Body of pancreas (tissue), 4 donors: ENCODE results near the gene R3HDM2. TPM values are rescaled to one million over a fixed set of nuclear protein-coding genes. Genes with fewer than 3 reads are reported as not detected.

ENCODE experiments used
- ATAC-seq: fragments of 150-250 bp; one replicate; pipeline ENCODE4 v1.9.1; 2016
- DNase-seq, 4 donors: peaks; one replicate each; pipeline ENCODE4 v3.0.0-alpha.2; 2019
- H3K27ac ChIP-seq, 4 donors: fragments of 200-600 bp; sonication (generic); 1 replicate in 3 of 4; 2 replicates in 1 of 4; pipeline versions ENCODE4 v1.5.1 to v1.6.1; 2016 to 2019; ENCODE audit warnings: mild to moderate bottlenecking in 1 of 4, mixed read lengths in 1 of 4, moderate library complexity in 1 of 4
- H3K27me3 ChIP-seq, 2 donors: fragments of 200-600 bp; sonication (generic); one replicate each; pipeline ENCODE4 v1.6.0; 2016; ENCODE audit warnings: mild to moderate bottlenecking in 1 of 2
- H3K36me3 ChIP-seq, 2 donors: fragments of 200-600 bp; sonication (generic); replicated peaks in 1 of 2; 2 replicates each; pipeline ENCODE4 v1.5.1; 2016; ENCODE audit warnings: low read depth in 2 of 2; ENCODE audit not compliant: insufficient read depth in 1 of 2
- H3K4me1 ChIP-seq: fragments of 200-600 bp; sonication (generic); one replicate; pipeline ENCODE4 v1.6.0; 2016
- H3K4me3 ChIP-seq, 2 donors: fragments of 200-600 bp; sonication (generic); 1 replicate in 1 of 2; 2 replicates in 1 of 2; pipeline ENCODE4 v1.5.1; 2016 to 2019
- H3K9me3 ChIP-seq, 3 donors: fragments of 200-600 bp; sonication (generic); 1 replicate in 2 of 3; 2 replicates in 1 of 3; pipeline ENCODE4 v1.5.1; 2016
- CTCF ChIP-seq, 7 experiments: fragments of 450-650 bp in 4 of 7; fragments of 200-600 bp in 3 of 7; sonication (generic) in 3 of 7; IDR thresholded peaks; one replicate each; pipeline ENCODE4 v1.5.1; 2016 to 2019; ENCODE audit warnings: antibody characterized with exemption in 7 of 7
- POLR2A ChIP-seq, 3 donors: fragments of 450-650 bp; IDR thresholded peaks; one replicate each; pipeline ENCODE4 v1.6.1; 2016; ENCODE audit warnings: antibody characterized with exemption in 3 of 3, mild to moderate bottlenecking in 2 of 3
- WGBS, 2 donors: methylation state at CpG; one replicate each; pipeline ENCODE4 v1.1.5; 2017; 5-methylcytosine and 5-hydroxymethylcytosine counted together
- intact Hi-C: fragments of 100-400 bp; cut with DNase I; formaldehyde crosslinking; loops from one replicate; pipeline ENCODE4 v1.15.1; 2023
- total RNA-seq, 2 donors: library from RNA; depleted of rRNA; stranded (reverse); fragments of >200 nt; gene quantifications; one replicate each; pipeline ENCODE4 v1.1.0, GENCODE V29; 2016

The R3HDM2 gene
- total RNA-seq, 2 donors from 2014 or later, result 16.1 to 41.9 TPM

DNA sequence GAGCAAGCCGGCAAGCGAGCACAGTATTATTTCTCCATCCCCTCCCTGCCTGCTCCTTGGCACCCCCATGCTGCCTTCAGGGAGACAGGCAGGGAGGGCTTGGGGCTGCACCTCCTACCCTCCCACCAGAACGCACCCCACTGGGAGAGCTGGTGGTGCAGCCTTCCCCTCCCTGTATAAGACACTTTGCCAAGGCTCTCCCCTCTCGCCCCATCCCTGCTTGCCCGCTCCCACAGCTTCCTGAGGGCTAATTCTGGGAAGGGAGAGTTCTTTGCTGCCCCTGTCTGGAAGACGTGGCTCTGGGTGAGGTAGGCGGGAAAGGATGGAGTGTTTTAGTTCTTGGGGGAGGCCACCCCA is 218.2 kb downstream of the R3HDM2 start:
- ATAC-seq (no peak), DNase-seq (no peak)
- Histone ChIP-seq H3K9me3 (no peaks in the 10 kb centered on the region), H3K27ac (no peak overlapping the region), H3K36me3 (no peaks in the 10 kb centered on the region), H3K4me1 (peaks cover 40% of the 10 kb centered on the region), H3K4me3 (no peak overlapping the region), H3K27me3 (peaks cover 0 to 19% of the 10 kb centered on the region in 2 donors)
- WGBS, 2 donors, result 67 to 73% methylated on average over 6 to 7 of the region's 7 CpGs
- intact Hi-C loops, result loop anchor here (2.0 kb wide), 1 partner anchor 32 kb away; no protein-coding TSS in a partner anchor
- TF ChIP-seq CTCF (IDR thresholded peaks at IDR 0.05) (no peak), POLR2A (IDR thresholded peaks at IDR 0.05) (no peak)

DNA sequence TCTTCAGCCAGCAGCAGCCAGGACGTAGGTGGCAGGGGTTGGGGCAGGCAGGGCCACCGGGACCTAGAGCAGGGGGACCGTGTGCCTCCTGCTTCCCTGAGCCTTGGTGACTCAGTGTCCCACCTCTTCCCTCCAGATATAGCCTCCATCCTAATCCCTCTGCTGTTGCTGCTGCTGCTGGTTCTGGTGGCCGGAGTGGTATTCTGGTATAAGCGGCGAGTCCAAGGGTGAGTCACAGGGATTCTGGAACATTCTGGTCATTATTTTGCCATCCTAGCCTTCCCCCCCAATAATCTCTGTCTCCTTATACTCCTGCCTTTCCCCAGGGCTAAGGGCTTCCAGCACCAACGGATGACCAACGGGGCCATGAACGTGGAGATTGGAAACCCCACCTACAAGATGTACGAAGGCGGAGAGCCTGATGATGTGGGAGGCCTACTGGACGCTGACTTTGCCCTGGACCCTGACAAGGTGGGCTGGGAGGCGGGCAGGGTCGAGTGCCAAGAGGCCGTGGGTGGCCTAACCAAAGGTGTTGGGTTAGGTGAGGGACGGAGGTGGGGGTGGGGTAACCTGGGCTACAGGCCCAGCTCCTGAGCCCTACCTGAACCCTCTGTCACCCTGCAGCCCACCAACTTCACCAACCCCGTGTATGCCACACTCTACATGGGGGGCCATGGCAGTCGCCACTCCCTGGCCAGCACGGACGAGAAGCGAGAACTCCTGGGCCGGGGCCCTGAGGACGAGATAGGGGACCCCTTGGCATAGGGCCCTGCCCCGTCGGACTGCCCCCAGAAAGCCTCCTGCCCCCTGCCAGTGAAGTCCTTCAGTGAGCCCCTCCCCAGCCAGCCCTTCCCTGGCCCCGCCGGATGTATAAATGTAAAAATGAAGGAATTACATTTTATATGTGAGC is 218.8 kb downstream of the R3HDM2 start:
- DNase-seq (no peak), ATAC-seq (no peak)
- 84 to 87% methylated on average over 23 to 27 of the region's 27 CpGs for WGBS, 2 donors
- Histone ChIP-seq H3K27ac (no peak overlapping the region), H3K4me1 (peaks cover 33% of the 10 kb centered on the region), H3K4me3 (no peak overlapping the region), H3K36me3 (no peaks in the 10 kb centered on the region), H3K9me3 (no peaks in the 10 kb centered on the region), H3K27me3 (peaks cover 0 to 13% of the 10 kb centered on the region in 2 donors)
- no peak for TF ChIP-seq POLR2A (IDR thresholded peaks at IDR 0.05)
- TF ChIP-seq CTCF (IDR thresholded peaks at IDR 0.05), result no peak
- intact Hi-C loops, result loop anchor here (2.0 kb wide), 1 partner anchor 33 kb away; no protein-coding TSS in a partner anchor

DNA sequence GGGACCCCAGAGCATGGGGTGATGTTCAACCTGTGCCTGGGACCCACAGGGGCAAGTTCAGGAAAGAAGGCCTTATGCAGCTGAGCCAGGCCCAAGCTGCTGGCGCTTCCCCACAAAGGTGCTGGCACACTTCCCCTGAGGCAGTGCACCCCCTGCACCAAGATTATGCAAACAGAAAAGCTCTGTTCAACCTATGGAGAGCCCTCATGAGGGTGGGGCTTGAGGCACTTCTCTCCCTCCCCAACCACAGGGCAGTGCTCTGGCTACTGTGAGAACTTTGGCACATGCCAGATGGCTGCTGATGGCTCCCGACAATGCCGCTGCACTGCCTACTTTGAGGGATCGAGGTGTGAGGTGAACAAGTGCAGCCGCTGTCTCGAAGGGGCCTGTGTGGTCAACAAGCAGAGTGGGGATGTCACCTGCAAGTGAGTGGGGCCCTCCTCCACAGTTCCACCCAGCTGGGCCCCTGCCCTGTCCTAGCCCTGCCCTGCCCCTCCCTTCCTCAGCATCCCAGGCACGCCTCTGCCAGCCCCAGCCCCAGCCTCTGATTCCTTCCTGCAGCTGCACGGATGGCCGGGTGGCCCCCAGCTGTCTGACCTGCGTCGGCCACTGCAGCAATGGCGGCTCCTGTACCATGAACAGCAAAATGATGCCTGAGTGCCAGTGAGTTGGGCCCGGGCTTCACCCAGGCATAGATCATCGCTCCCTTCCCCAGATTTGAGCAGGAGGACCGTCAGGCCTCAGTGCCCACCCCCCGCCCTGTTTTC is 219.7 kb downstream of the R3HDM2 start:
- WGBS, 2 donors, result 40 to 71% methylated on average over 2 to 16 of the region's 16 CpGs
- peaks cover 26% of the 10 kb centered on the region for H3K4me1 ChIP-seq
- no peak overlapping the region for H3K27ac ChIP-seq
- intact Hi-C loops, result no loop called here
- DNase-seq, result no peak
- no peaks in the 10 kb centered on the region for H3K9me3 ChIP-seq
- no peaks in the 10 kb centered on the region for H3K36me3 ChIP-seq
- H3K4me3 ChIP-seq, result no peak overlapping the region
- no peak for ATAC-seq
- no peak for TF ChIP-seq CTCF (IDR thresholded peaks at IDR 0.05)
- TF ChIP-seq POLR2A (IDR thresholded peaks at IDR 0.05), result no peak
- peaks cover 0 to 7% of the 10 kb centered on the region in 2 donors for H3K27me3 ChIP-seq

DNA sequence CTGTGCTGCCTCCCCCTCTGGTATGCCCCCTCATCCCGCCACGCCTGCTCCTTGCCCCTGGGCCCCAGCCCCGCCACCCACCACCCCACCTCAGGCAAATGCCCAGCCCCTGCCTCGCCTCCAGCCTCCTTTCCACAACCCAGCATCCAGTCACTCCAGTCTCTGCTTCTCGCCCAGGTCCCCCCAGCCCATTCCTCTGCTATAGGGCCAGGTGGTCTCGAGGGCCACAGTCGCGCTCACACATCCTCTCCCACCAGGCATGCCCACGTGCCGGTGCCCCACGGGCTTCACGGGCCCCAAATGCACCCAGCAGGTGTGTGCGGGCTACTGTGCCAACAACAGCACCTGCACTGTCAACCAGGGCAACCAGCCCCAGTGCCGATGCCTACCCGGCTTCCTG is 220.4 kb downstream of the R3HDM2 start:
- ATAC-seq, result no peak
- peaks cover 0 to 2% of the 10 kb centered on the region in 2 donors for H3K36me3 ChIP-seq
- WGBS, 2 donors, result 79 to 89% methylated on average over 9 to 12 of the region's 15 CpGs

More for the DNA sequence above, 220.4 kb downstream of the R3HDM2 start:
- H3K27ac ChIP-seq, result no peak overlapping the region
- intact Hi-C loops, result no loop called here
- peaks cover 19% of the 10 kb centered on the region for H3K4me1 ChIP-seq
- H3K4me3 ChIP-seq, result no peak overlapping the region
- no peaks in the 10 kb centered on the region for H3K9me3 ChIP-seq
- TF ChIP-seq POLR2A (IDR thresholded peaks at IDR 0.05) (no peak), CTCF (IDR thresholded peaks at IDR 0.05) (no peak)
- DNase-seq, result no peak
- H3K27me3 ChIP-seq, result peaks cover 0 to 4% of the 10 kb centered on the region in 2 donors
